LHCN-M2 (cell line): ENCODE measurements around the gene TRIM10. TPM values are rescaled to one million over a fixed set of nuclear protein-coding genes. Genes with fewer than 3 reads are reported as not detected.

Experiments
- DNase-seq: peaks from one replicate; pipeline ENCODE4 v3.0.0-alpha.2; 2012; ENCODE audit warnings: low read depth
- polyA plus RNA-seq: library from polyadenylated mRNA; unstranded; fragments of >200 nt; gene quantifications from one replicate; pipeline ENCODE4 v1.2.1, GENCODE V29; 2012; ENCODE audit warnings: missing spikeins
- total RNA-seq: library from RNA; depleted of rRNA; stranded (reverse); fragments of >200 nt; gene quantifications from 2 replicates; pipeline ENCODE4 v1.2.3, GENCODE V29; 2014; rRNA removed

TRIM10 gene, protein sequence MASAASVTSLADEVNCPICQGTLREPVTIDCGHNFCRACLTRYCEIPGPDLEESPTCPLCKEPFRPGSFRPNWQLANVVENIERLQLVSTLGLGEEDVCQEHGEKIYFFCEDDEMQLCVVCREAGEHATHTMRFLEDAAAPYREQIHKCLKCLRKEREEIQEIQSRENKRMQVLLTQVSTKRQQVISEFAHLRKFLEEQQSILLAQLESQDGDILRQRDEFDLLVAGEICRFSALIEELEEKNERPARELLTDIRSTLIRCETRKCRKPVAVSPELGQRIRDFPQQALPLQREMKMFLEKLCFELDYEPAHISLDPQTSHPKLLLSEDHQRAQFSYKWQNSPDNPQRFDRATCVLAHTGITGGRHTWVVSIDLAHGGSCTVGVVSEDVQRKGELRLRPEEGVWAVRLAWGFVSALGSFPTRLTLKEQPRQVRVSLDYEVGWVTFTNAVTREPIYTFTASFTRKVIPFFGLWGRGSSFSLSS
- not detected in 2 replicates for total RNA-seq
- polyA plus RNA-seq, result not detected

- DNase-seq, result no peak
Measured at GRCh38 chr6:30160785-30161531, at the start of gene TRIM10. Gene TRIM10 (minus strand): TSS chr6:30161211. CDS start chr6:30160858, 353 bp downstream.

GRCh38 chr6:30207619-30208295 is 46.7 kb upstream of the TRIM10 start:
- no peak for DNase-seq

- peak; percentile 41 for DNase-seq
Measured at GRCh38 chr6:30206799-30207618, 46.0 kb upstream of the TRIM10 start.

DNA sequence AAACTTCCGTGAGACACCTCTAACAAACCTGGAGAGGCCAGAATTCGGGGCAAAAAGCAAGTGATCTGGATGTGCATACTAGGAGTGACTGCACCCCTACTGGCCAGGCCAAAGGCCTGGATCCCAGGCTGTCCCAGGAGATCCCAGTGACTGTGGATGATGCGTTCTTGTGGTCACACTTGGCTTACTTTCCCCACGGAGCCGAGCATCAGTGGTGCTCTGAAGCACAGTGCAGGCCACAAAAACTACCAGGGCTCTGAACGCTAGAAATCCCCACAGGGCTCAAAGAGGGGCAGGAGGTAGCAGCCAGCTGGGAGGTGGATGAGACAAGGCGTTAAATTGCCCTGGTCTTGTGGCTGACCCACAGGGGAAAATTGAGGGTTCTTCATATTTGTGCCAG is 45.1 kb upstream of the TRIM10 start:
- peak; percentile 59 for DNase-seq

DNA sequence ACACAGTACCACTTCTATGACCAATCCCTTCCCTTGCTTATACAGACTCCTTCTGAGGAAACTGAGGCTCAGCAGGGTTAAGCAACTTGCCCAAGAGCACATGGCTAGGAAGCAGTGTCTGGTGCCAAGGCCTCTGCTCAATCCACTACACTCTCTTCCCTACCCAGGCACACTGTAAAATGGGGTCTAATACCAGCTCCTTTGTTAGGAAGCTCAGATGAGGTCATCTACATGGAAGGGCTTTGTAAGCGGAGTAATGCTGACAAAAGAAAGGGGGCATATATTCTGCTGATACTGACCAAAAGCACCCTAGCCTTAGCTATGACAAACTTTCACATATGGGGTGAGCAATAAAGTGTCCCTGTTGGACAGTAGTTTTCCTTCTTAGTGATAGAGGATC is 43.1 kb upstream of the TRIM10 start:
- no peak for DNase-seq

- DNase-seq, result no peak
Measured at GRCh38 chr6:30202366-30202765, 41.4 kb upstream of the TRIM10 start.

DNA sequence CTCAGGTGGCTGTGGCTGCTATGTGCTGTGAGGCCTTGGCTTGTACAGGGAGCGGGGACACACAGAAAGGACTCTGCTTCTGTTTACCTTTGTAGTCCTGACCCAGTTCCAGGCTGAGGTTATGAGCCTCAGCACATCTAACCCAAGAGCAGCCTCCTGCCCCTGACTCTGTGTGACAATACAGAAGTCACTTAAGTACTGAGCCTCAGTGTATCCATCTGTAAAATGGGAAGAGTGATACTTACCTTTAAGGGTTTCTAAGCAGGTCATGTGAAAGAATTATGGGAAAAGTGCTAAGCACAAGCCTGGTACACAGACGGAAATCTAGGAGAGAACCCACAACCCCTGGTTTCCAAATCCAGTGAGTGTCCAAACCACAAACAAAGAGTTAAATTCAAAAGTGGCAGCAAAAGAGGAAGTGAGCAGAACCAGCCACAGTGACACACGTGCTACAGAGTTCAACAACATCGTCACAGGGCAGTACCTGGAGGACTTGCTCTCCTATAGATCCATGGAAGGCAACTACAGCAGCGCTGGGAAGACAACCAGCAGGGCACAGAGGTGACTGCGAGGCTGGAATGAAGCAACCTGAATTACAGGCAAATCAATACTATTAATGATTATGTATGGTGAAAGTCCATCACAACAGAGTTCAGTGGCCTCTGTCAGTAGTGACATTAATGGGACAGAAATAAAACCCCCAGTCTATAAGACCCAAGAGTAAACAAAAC is 39.7 kb upstream of the TRIM10 start:
- DNase-seq, result no peak

DNA sequence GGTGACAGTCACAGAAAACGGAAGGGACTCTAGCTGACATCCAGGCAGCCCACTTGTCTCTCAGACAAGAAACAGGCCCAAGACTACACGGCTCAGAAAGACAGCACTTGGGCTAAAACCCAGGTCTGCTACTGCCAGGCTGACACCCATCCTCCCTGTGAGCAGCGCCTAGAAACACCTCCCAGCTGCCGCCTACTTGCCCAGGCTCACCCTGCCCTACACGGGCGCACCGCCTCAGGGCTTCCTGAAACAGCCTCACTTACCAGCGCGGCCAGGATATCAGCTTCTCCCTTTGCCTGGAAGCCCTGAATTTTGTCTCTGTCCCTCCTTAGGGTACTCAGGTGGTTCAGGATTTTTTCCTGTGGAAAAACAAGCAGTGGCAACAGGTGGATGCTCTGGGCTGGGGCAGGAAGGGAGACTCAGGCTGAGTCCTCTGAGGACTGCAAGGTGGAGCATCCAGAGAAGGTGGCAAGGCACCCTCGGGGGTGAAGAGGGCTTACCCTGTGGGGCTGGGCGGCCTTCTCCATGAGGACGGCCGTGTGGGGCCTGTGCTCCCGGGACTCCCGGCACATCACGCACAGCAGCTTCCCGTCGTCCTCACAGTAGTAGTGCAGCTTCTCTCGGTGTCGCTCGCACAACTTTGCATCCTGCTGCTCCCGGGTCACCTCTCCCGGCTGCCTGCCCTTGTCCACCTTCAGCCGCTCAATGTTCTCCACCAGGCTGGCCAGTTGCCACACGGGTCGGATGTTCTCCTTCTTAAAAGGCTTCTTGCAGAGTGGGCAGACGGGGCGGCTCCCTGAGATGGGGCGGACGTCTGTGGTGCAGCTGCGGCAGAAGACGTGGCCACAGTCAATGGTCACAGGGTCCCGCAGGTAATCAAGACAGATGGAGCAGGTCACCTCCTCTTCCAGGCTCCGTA is 37.4 kb upstream of the TRIM10 start:
- DNase-seq, result no peak

GRCh38 chr6:30196376-30196775 is 35.4 kb upstream of the TRIM10 start:
- no peak for DNase-seq

- no peak for DNase-seq
Measured at GRCh38 chr6:30195951-30196350, 34.9 kb upstream of the TRIM10 start.

GRCh38 chr6:30194797-30195690 is 34.0 kb upstream of the TRIM10 start:
- no peak for DNase-seq

DNA sequence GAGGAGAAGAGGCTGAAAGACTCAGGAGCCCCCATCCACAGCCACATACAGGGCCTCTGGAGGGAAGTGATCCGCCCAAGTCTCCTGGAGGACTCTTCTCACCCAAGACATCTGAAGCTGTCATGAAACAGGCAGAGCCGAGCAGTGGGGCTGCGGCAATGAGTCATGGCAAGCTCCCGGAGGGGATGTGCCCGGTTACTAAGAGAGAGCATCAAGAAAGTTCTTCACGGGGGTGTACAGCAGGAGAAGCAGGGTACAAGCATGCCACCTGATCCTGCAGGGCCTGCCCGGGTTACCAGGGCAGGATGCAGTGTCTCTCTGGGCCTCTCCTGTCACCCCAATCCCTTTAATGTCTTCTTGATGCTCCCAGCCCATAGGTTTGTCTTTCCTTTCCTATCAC is 31.1 kb upstream of the TRIM10 start:
- DNase-seq, result no peak

DNA sequence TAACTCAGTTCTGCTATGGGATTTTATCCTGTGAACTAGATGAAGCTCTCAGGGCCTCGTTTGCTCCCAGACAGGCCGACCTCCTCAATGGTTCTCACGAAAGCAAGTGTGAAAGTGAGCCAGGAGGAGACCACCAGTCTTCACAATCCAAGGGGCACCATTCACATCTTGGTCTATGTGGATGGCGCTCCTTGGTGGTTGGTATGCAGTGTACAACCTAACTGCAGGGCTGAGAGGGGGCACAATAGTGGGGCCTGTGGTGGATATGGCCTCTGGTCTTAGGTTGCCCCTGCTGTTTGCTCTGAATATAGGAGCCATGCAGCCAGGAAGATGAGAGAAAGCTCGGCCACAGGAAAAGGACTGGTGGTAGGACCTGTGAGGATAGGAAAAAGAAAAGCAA is 27.5 kb upstream of the TRIM10 start:
- no peak for DNase-seq

DNA sequence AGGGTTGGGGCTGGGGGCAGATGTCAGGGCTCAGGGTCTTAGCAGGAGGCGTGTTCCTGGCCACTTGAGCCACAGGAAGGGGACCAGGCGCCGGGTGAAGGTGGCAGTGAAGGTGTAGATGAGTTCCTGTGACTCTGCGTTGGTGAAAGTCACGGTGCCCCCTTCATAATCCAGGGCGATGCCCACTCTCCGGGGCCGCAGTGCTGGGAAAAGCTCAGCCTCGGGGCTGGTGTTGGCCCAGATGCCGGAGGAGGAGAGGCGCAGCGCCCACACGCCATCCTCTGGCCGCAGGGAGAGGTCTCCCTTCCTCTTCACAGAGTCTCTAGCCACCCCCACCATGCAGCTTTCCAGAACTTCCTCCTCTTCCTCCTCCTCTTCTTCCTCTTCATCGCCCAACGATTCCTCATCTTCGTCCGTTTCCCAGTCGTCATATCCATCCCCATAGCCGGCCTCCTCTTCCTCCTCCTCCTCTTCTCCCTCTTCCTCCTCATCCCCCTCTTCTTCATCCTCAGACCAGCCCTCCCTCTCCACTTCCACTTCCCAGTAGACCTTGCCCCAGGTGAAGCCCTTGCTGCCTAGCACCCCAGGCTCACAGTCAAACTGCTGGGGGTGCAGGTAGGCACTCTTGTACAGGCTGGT is 25.0 kb upstream of the TRIM10 start:
- DNase-seq, result no peak

DNA sequence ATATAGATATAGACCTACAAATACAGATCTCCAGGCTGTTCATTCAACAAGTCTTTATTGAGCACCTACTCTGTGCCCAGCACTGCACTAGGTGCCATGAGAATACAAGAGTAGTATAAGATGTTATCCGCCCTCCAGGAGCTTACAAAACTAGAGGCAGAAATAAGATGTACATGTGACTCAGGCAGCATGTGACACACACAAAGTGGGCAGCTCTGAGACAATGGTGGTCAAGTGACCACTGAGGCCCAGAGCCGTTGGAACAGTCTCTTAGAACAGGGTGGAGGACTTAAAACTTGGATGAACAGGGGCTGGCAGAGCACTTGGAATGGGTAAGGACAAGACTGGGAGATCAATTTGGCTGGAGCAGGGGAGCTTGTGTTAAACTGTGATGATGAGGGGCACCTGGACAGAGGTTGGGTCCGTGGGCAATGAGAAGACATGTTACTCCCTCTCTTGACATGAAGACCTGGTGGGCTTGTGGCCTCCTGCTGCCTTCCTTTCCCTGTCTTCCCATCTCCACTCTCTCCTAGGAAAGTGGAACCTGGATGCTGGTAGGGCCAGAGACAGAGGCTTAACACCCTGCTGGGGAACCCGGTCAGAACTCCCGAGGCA is 23.5 kb upstream of the TRIM10 start:
- DNase-seq, result no peak

- no peak for DNase-seq
Measured at GRCh38 chr6:30180145-30180544, 19.1 kb upstream of the TRIM10 start.

DNA sequence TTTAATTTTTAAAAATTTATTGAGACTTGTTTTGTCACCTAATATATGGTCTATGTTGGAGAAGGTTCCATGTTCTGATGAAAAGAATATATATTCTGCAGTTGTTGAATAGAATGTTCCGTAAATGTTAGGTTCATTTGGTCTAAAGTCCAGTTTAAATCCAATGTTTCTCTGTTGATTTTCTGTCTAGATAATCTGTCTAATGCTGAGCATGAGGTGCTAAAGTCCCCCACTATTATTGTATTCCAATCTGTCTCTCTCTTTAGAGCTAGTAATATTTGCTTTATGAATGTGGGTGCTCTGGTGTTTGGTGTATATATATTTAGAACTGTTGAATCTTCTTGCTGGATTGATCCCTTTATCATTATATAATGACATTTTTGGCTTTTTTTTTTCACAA is 17.8 kb upstream of the TRIM10 start:
- no peak for DNase-seq
